ENCODE measurements around the gene PLPP7.
"Not testable (repeated sequence)": the region's sequence is repeated elsewhere in the genome, so short reads cannot be mapped to it uniquely, and the experiment has no call there.

PLPP7 gene

DNA sequence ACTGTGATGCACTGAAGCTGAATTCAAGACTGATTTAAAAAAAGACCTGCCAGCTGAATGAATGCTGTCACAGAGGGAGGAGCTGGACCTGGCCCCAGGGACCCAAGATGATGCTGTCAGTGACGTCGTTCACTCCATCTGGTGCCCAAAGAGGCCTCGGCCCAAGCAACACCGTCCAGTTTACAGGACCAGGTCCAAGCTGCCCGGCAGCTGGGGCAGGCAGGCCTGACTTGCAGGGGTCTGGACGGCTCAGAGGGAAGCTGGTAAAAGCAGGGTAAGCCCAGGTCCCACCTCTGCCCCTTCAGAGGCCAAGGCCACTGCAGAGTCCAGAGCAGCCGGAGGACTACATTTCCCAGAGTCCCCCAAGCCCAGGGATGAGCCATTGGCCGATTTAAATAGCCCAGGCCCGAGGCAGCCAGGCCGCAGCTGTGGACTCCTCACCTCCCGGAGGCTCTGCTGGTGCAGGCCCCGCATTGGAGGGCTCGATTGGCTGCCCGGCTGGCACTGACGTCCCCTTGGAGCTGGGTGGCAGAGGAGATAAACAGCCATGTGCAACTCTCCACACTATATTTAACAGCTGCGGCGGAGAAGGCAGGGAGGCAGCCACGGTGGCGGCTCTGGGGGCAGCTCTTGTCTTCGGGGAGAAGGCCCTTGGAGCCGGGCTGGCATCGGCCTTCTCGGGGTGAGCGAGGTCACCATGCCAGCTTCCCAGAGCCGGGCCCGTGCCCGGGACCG lies at the start of gene PLPP7:
TSS of gene PLPP7 (plus strand) at position 423 of the 735 bp plus-strand sequence. CDS start at position 698, 275 bp downstream.
- Histone ChIP-seq H2AFZ (ENCODE audit: low read depth, low read length) (peak within 1 kb of the TSS; percentile 59), H3K4me1 (ENCODE audit: insufficient read depth, low read length) (peaks cover 16% of the 10 kb centered on the region), H3K4me3 (ENCODE audit: low read length) (peak within 1 kb of the TSS; percentile 23), H3K9me3 (ENCODE audit: low read length) (no peaks in the 10 kb centered on the region), H3K27me3 (ENCODE audit: insufficient read depth, low read length) (peaks cover under 1% of the 10 kb centered on the region), H3K36me3 (ENCODE audit: insufficient read depth, low read length) (no peaks in the 10 kb centered on the region)

DNA sequence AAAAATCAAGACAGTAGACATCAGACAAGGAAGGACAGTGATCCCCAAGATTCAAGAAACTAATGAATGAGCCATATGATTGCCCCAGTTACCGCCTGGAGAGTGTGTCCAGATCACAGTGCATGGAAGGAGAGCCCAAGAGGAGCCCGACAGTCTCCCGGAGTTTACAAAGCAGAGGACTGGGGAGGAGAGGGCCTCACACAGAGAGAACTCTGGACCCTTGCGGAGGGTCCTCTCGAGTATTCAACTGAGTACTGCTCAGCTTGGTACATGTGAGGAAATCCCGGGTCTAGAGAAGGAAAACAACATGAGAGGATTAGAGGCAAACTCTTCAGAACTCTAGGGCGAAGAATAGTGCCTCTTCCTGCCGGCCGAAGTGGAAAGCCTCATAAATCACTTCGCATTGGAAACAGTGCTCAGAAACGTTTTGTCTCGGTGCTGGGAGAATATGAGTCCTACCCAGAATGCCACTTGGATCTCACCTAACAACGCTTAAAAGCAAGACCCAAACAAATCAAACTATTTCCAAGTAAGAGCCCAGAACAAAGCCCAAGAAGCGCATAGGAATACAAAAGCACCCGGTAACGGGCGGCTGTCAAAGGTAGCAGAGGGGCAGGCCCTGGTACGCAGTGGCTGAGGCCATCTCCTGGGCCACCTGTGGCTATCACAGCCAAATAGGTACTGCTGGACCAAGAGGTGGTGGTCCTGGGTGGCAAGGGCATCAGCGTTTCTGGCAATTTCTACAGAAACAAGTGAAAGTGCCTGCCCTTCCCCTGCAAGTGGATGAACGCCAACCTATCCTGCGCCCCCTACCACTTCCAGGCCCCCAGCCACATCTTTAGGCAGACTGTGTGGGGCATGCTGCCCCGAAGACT lies 49.2 kb upstream of the PLPP7 start:
- peaks cover 18% of the 10 kb centered on the region for H3K4me1 ChIP-seq (ENCODE audit: insufficient read depth, low read length)
- no peak overlapping the region for H3K4me3 ChIP-seq (ENCODE audit: low read length)
- no peaks in the 10 kb centered on the region for H3K27me3 ChIP-seq (ENCODE audit: insufficient read depth, low read length)
- no peak overlapping the region for H2AFZ ChIP-seq (ENCODE audit: low read depth, low read length)
- H3K9me3 ChIP-seq (ENCODE audit: low read length): no peaks in the 10 kb centered on the region
- H3K36me3 ChIP-seq (ENCODE audit: insufficient read depth, low read length): peaks cover 1% of the 10 kb centered on the region

DNA sequence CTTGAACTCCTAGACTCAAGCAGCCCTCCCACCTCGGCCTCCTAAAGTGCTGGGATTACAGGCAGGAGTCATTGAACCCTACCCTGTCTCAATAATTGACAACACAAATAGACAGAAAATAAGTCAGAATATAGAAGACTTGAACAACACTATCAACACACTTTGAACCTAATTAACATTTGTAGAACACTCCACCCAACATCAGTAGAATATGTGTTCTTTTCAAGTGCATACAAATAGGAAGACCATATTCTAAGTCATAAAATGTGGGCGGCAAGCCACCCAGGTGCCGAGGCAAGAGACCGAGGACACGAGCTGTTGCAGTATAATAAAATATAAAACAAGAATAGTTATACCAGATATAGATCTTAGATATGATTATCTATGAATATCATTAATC lies 45.2 kb upstream of the PLPP7 start:
- not testable (repeated sequence) for H2AFZ ChIP-seq (ENCODE audit: low read depth, low read length); H3K36me3 ChIP-seq (ENCODE audit: insufficient read depth, low read length); H3K9me3 ChIP-seq (ENCODE audit: low read length); H3K4me3 ChIP-seq (ENCODE audit: low read length); H3K4me1 ChIP-seq (ENCODE audit: insufficient read depth, low read length); H3K27me3 ChIP-seq (ENCODE audit: insufficient read depth, low read length)

DNA sequence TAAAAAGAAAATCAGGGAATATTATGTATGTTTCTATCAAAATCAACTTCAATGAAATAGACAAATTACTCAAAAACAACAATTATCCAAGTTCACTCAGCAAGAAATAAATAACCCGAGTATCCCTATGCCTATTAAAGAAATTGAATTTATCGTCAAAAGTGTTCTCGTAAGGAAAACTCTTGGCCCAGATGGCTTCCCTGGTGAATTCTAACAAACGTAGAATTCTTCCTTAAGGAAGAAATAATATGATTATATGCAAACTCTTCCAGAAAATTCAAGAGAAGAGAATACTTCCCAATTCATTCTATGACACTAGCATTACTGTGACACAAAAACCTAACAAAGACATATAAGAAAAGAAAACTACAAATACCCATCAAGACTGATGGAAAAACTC lies 42.9 kb upstream of the PLPP7 start:
- no peaks in the 10 kb centered on the region for H3K27me3 ChIP-seq (ENCODE audit: insufficient read depth, low read length)
- no peak overlapping the region for H3K4me3 ChIP-seq (ENCODE audit: low read length)
- no peaks in the 10 kb centered on the region for H3K36me3 ChIP-seq (ENCODE audit: insufficient read depth, low read length)
- H3K9me3 ChIP-seq (ENCODE audit: low read length): no peaks in the 10 kb centered on the region
- no peak overlapping the region for H2AFZ ChIP-seq (ENCODE audit: low read depth, low read length)
- H3K4me1 ChIP-seq (ENCODE audit: insufficient read depth, low read length): no peaks in the 10 kb centered on the region

DNA sequence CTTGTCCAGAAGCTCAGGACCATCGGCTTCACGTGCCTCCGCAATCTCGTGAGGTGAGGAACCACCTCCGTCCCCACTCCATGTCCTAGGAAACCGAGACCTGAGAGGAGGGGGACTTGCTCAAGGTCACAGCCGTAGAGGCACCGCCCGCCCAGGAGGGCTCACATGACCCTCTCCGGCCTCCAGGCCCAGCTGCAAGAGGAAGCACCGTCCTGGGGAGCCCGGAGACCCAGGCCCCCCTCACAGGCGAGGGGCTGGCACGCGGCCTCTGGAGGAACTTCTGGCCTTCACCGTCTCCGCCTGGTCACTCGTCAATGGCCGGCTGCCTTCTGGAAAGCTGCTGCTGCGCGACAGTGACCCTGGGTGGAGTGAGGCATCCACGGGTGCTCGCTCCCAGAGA lies 37.4 kb upstream of the PLPP7 start:
- Histone ChIP-seq H3K4me3 (ENCODE audit: low read length) (no peak overlapping the region), H3K36me3 (ENCODE audit: insufficient read depth, low read length) (no peaks in the 10 kb centered on the region), H3K27me3 (ENCODE audit: insufficient read depth, low read length) (no peaks in the 10 kb centered on the region), H2AFZ (ENCODE audit: low read depth, low read length) (no peak overlapping the region), H3K9me3 (ENCODE audit: low read length) (no peaks in the 10 kb centered on the region), H3K4me1 (ENCODE audit: insufficient read depth, low read length) (peaks cover 3% of the 10 kb centered on the region)

DNA sequence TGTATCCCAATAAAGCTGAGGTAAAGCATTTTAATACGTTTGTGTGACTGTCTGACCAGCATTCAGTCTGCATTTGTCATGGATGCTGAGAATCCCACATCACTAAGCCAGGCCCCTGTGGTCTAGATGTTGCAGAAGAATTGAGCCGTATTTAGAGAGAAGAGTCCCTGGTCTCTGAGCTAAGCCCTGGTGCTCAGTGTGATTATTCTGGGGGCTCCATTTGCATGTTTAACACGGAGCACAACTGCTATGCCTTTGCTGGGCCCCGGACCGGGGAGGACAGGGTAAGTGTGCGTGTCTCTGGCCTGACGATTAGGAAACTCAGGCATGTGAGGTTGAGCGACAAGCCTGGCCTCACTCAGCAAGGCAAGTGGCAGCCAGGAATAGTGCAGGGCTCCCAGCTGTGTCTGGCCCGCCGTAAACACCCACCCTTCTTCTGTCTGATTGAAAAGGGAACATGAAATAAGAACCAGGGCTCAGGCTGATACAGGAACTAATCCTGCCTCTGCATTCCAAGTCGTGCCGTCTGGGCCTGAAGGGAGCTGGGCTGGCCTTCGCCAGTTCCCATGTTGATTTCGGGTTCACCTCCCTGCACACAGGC lies 35.5 kb upstream of the PLPP7 start:
- H3K27me3 ChIP-seq (ENCODE audit: insufficient read depth, low read length): no peaks in the 10 kb centered on the region
- H3K4me1 ChIP-seq (ENCODE audit: insufficient read depth, low read length): peaks cover 3% of the 10 kb centered on the region
- no peak overlapping the region for H3K4me3 ChIP-seq (ENCODE audit: low read length)
- H3K36me3 ChIP-seq (ENCODE audit: insufficient read depth, low read length): no peaks in the 10 kb centered on the region
- no peaks in the 10 kb centered on the region for H3K9me3 ChIP-seq (ENCODE audit: low read length)
- peak overlapping the region; percentile 6 for H2AFZ ChIP-seq (ENCODE audit: low read depth, low read length)

DNA sequence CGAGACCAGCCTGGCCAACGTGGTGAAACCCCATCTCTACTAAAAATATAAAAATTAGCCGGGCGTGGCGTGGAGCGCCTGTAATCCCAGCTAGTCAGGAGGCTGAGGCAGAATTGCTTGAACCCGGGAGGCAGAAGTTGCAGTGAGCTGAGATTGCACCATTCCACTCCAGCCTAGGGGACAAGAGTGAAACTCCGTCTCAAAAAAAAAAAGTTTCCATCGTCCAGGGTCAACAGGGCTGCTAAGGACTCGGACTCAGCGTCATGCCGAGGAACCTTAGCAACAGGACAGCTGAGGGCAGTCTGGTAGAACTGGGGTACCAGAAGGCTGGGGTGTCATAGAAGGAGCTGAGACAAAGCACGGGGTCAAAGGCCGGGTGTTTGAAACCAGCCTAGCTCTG lies 34.9 kb upstream of the PLPP7 start:
- no peaks in the 10 kb centered on the region for H3K36me3 ChIP-seq (ENCODE audit: insufficient read depth, low read length)
- no peaks in the 10 kb centered on the region for H3K27me3 ChIP-seq (ENCODE audit: insufficient read depth, low read length)
- H3K4me1 ChIP-seq (ENCODE audit: insufficient read depth, low read length): peaks cover 3% of the 10 kb centered on the region
- H3K9me3 ChIP-seq (ENCODE audit: low read length): no peaks in the 10 kb centered on the region
- H2AFZ ChIP-seq (ENCODE audit: low read depth, low read length): no peak overlapping the region
- no peak overlapping the region for H3K4me3 ChIP-seq (ENCODE audit: low read length)

DNA sequence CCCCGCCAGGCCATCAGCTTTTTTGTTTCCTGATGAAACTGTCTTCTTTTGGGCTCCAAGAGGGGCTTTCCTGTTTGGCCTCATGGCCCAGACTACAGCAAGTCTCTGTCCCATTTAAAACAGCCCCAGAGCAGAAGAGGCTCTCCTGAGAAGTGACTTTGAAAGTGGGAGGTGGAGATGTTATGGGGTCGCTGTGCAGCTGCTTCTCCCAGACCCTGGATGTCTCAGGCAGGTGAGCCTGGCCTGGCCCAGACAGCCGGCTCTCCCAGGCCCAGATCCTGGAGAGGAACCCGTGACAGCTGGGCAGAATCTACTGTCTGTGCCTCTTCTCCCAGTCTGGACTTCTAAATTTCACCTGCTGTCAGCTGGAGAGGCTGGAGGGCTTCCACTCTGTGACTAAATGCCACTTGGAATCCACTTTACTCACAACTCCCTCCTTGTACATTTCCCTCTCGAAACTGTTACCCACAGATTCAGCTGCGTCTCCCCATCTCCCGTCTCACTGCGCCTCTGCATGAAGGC lies 33.8 kb upstream of the PLPP7 start:
- H3K9me3 ChIP-seq (ENCODE audit: low read length): no peaks in the 10 kb centered on the region
- H2AFZ ChIP-seq (ENCODE audit: low read depth, low read length): no peak overlapping the region
- no peak overlapping the region for H3K4me3 ChIP-seq (ENCODE audit: low read length)
- no peaks in the 10 kb centered on the region for H3K36me3 ChIP-seq (ENCODE audit: insufficient read depth, low read length)
- H3K4me1 ChIP-seq (ENCODE audit: insufficient read depth, low read length): peaks cover 3% of the 10 kb centered on the region
- H3K27me3 ChIP-seq (ENCODE audit: insufficient read depth, low read length): no peaks in the 10 kb centered on the region

DNA sequence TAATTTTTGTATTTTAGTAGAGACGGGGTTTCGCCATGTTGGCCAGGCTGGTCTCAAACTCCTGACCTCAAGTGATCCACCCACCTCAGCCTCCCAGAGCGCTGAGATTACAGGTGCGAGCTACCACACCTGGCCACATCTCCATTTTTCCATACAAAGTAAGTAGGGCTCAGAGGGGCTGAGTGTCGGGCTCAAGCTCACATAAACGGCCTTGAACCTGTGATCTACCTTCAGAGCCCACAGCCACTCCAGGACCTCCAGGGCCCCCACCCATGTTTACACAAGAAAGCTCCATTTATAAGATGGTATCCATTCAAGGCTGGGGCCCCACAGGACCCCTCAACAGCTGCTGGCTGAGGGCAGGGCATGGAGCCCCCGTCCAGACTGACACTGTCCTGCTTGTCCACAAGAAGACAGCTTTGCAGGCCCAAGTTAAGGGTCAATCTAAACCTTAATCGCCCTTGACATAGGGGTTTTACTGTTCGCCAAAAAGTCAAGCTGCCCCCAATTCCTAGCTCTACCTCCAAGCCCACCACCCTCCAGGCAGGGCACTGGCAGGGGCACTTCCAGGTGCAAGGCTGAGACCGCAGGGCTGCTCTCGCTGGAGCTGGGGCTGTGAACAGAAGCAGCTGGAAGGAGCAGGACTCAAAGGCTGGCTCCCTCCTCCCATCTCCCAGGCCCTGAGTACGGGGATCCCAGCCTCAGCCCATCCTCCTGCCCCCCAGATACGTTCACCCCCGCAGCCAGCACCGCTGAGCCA lies 32.1 kb upstream of the PLPP7 start:
- no peak overlapping the region for H2AFZ ChIP-seq (ENCODE audit: low read depth, low read length)
- H3K36me3 ChIP-seq (ENCODE audit: insufficient read depth, low read length): no peaks in the 10 kb centered on the region
- H3K9me3 ChIP-seq (ENCODE audit: low read length): no peaks in the 10 kb centered on the region
- no peaks in the 10 kb centered on the region for H3K27me3 ChIP-seq (ENCODE audit: insufficient read depth, low read length)
- peaks cover 3% of the 10 kb centered on the region for H3K4me1 ChIP-seq (ENCODE audit: insufficient read depth, low read length)
- H3K4me3 ChIP-seq (ENCODE audit: low read length): no peak overlapping the region

DNA sequence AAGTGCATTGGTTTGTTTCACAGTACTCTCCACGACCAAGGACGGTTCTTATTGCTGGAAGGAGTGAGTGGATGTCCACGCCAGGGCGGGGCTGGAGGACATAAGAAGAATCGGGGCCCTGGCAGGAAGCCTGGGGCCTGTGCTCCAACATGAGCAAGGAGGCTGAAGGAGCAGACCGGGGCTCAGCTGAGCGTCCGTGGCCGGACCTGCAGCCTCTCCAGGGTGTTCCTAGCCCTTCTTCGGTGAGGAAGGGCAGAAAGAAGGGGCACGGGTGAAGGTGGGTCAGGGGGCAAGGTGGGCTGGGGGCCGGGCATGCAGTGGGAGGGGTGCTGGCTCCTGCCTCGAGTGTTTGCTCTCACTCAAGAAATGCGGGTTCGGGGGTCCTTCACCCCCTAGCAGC lies 31.3 kb upstream of the PLPP7 start:
- H2AFZ ChIP-seq (ENCODE audit: low read depth, low read length): no peak overlapping the region
- no peaks in the 10 kb centered on the region for H3K9me3 ChIP-seq (ENCODE audit: low read length)
- H3K27me3 ChIP-seq (ENCODE audit: insufficient read depth, low read length): no peaks in the 10 kb centered on the region
- no peak overlapping the region for H3K4me3 ChIP-seq (ENCODE audit: low read length)
- peaks cover 3% of the 10 kb centered on the region for H3K4me1 ChIP-seq (ENCODE audit: insufficient read depth, low read length)
- H3K36me3 ChIP-seq (ENCODE audit: insufficient read depth, low read length): no peaks in the 10 kb centered on the region

DNA sequence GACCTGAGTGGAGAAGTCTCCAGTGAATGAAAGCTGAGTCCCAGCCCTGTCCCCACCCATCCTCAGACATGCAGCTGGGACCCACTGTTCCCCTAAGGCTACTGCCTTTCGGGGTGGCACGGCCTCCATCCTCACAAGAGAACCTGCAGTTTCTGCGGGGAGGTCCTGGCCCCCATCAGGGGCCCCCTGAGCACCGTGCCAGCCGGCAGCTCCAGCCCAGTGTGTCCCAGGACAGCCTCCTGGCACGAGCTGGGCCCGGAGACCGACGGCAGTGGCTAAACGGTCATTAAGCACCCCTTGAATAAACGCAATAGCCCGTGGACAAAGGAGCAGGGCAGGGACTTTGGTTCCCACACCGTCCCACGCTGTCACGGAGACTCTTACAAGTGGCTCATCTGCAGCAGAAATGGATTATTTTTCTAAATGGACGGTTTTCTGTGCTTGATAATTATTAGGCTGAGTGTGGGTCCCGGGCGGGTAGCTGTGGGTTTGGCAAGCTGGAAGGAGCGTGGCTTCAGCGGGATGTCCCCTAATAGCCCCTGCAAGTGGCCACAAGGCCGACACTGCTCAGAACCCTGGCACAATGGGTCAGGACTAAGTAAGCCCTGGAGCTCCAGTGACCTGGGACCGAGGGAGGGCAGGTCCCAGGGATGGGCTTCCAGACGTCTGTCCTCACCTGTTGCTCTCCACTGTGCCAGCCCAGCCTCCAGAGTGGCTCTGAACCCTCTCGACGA lies 30.7 kb upstream of the PLPP7 start:
- H3K9me3 ChIP-seq (ENCODE audit: low read length): no peaks in the 10 kb centered on the region
- peaks cover 3% of the 10 kb centered on the region for H3K4me1 ChIP-seq (ENCODE audit: insufficient read depth, low read length)
- no peak overlapping the region for H2AFZ ChIP-seq (ENCODE audit: low read depth, low read length)
- H3K27me3 ChIP-seq (ENCODE audit: insufficient read depth, low read length): no peaks in the 10 kb centered on the region
- no peaks in the 10 kb centered on the region for H3K36me3 ChIP-seq (ENCODE audit: insufficient read depth, low read length)
- no peak overlapping the region for H3K4me3 ChIP-seq (ENCODE audit: low read length)

DNA sequence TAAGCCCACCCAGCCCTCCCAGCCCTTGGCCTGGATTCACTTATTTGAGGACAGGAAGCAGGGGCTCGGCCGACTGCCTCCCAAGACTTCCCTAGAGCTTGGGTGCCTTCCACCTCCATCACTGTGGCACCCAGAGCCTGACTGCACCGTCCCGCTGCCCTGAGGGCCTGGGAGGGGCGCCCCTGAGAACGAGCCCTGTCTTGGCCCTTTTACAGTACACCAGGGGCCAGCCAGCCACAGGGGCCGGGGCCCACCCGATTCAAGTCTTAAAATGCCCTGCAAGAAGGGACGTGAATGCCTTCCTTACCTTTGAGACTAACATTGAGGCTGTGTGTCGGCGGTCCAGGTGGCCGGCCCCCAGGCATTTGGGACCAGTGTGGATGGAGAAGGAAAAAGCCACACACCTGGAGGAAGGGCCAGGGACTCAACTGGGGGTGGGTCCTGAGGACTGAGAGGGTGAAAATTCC lies 30.1 kb upstream of the PLPP7 start:
- Histone ChIP-seq H3K27me3 (ENCODE audit: insufficient read depth, low read length) (no peaks in the 10 kb centered on the region), H3K9me3 (ENCODE audit: low read length) (no peaks in the 10 kb centered on the region), H3K4me1 (ENCODE audit: insufficient read depth, low read length) (no peaks in the 10 kb centered on the region), H3K4me3 (ENCODE audit: low read length) (no peak overlapping the region), H2AFZ (ENCODE audit: low read depth, low read length) (no peak overlapping the region), H3K36me3 (ENCODE audit: insufficient read depth, low read length) (no peaks in the 10 kb centered on the region)

Data from neuron (in vitro differentiated cells).